SK-N-SH (cell line): ENCODE measurements around the gene RFPL2.
"Not testable (repeated sequence)": the region's sequence is repeated elsewhere in the genome, so short reads cannot be mapped to it uniquely, and the experiment has no call there.

ENCODE experiments used
- GATA2 ChIP-seq: sonication (generic); formaldehyde crosslinking; IDR thresholded peaks from 2 replicates; pipeline ENCODE4 v1.5.0; 2020; ENCODE audit warnings: mild to moderate bottlenecking, missing genetic modification reagents
- TF ChIP-seq, protein P1 (sequence below): fragments of 150-350 bp; IDR thresholded peaks from 2 replicates; pipeline ENCODE4 v1.6.1; 2017; ENCODE audit warnings: antibody characterized with exemption, low read length, low read depth, borderline replicate concordance
- TF ChIP-seq, protein P2 (sequence below): fragments of 200-600 bp; sonication (generic); IDR thresholded peaks from 2 replicates; pipeline ENCODE4 v1.6.1; 2017; ENCODE audit warnings: antibody characterized with exemption, mild to moderate bottlenecking, moderate library complexity

DNA sequence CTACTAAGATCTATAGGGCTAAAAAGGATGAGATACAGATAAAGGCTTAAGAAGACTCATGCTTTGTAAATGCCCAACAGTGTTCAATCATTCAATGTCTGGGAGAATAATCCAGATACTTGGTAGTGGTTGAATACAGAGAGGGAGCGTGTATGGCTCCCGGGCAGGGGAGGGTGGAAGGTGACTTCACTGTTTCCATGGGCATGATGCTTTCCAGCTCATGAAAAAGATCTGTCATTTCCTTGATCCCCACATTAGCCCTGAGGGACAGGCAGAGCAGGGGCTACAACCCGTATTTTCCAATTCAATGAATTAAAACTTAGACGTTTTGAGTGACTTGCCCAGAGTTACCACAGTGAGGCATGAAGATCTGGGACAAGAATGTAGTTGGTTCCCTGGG, 50.1 kb downstream of the RFPL2 start:
- TF ChIP-seq GATA2 (CRISPR knock-in tag), result not testable (repeated sequence)
- TF ChIP-seq, protein P1, sequence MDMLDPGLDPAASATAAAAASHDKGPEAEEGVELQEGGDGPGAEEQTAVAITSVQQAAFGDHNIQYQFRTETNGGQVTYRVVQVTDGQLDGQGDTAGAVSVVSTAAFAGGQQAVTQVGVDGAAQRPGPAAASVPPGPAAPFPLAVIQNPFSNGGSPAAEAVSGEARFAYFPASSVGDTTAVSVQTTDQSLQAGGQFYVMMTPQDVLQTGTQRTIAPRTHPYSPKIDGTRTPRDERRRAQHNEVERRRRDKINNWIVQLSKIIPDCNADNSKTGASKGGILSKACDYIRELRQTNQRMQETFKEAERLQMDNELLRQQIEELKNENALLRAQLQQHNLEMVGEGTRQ, result not testable (repeated sequence)
- TF ChIP-seq, protein P2, sequence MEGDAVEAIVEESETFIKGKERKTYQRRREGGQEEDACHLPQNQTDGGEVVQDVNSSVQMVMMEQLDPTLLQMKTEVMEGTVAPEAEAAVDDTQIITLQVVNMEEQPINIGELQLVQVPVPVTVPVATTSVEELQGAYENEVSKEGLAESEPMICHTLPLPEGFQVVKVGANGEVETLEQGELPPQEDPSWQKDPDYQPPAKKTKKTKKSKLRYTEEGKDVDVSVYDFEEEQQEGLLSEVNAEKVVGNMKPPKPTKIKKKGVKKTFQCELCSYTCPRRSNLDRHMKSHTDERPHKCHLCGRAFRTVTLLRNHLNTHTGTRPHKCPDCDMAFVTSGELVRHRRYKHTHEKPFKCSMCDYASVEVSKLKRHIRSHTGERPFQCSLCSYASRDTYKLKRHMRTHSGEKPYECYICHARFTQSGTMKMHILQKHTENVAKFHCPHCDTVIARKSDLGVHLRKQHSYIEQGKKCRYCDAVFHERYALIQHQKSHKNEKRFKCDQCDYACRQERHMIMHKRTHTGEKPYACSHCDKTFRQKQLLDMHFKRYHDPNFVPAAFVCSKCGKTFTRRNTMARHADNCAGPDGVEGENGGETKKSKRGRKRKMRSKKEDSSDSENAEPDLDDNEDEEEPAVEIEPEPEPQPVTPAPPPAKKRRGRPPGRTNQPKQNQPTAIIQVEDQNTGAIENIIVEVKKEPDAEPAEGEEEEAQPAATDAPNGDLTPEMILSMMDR, result not testable (repeated sequence)
